GM23338 (cell line): ENCODE results near the gene NTN1.

Experiments
- CTCF ChIP-seq, 2 experiments: fragments of 200-600 bp in 1 of 2; sonication (generic) in 1 of 2; conservative IDR thresholded peaks; 2 replicates each; pipeline versions ENCODE4 v1.5.1 to v1.6.1; 2016 to 2017; ENCODE audit warnings: antibody characterized with exemption in 2 of 2, low read depth in 2 of 2, mild to moderate bottlenecking in 2 of 2, moderate library complexity in 1 of 2
- ETS1 ChIP-seq: IDR thresholded peaks from 2 replicates; pipeline ENCODE4 v1.6.1; 2016; ENCODE audit warnings: antibody characterized with exemption
- EZH2 ChIP-seq: fragments of 200-600 bp; sonication (generic); IDR thresholded peaks from one replicate; pipeline ENCODE4 v1.8.0; 2017; ENCODE audit warnings: antibody characterized with exemption, mild to moderate bottlenecking, low read depth; ENCODE audit not compliant: unreplicated experiment
- EZH2phosphoT487 ChIP-seq: fragments of 200-600 bp; sonication (generic); IDR thresholded peaks from one replicate; pipeline ENCODE4 v1.8.1; 2018; ENCODE audit warnings: antibody characterized with exemption; ENCODE audit not compliant: unreplicated experiment
- JUNB ChIP-seq: IDR thresholded peaks from one replicate; pipeline ENCODE4 v1.6.1; 2016; ENCODE audit warnings: antibody characterized with exemption; ENCODE audit not compliant: unreplicated experiment
- POLR2AphosphoS5 ChIP-seq: IDR thresholded peaks from 2 replicates; pipeline ENCODE4 v1.6.1; 2016; ENCODE audit warnings: antibody characterized with exemption, low read depth
- REST ChIP-seq: IDR thresholded peaks from one replicate; pipeline ENCODE4 v1.6.1; 2018; ENCODE audit warnings: antibody characterized with exemption; ENCODE audit not compliant: unreplicated experiment
- STAT1 ChIP-seq: IDR thresholded peaks from one replicate; pipeline ENCODE4 v1.6.1; 2016; ENCODE audit warnings: antibody characterized with exemption; ENCODE audit not compliant: unreplicated experiment
- ZNF114 ChIP-seq: fragments of 250-450 bp; sonication (Bioruptor Pico); IDR thresholded peaks from 2 replicates; pipeline ENCODE4 v1.5.0; 2020; ENCODE audit warnings: mild to moderate bottlenecking, moderate library complexity
- ZNF462 ChIP-seq: fragments of 250-450 bp; sonication (Bioruptor Pico); IDR thresholded peaks from 2 replicates; pipeline ENCODE4 v1.5.0; 2020; ENCODE audit warnings: mild to moderate bottlenecking, moderate library complexity

GRCh38 chr17:9259419-9259818, 238.1 kb downstream of the NTN1 start:
- TF ChIP-seq CTCF (conservative IDR thresholded peaks at IDR 0.05; ENCODE audit: low read depth in 2 of 2) (no peak), JUNB (no peak), EZH2 (no peak), POLR2AphosphoS5 (no peak), STAT1 (no peak), EZH2phosphoT487 (no peak), ZNF114 (no peak), REST (no peak), ETS1 (no peak), ZNF462 (CRISPR knock-in tag) (no peak)
